Trophoblast cell (in vitro differentiated cells and primary cell): ENCODE data around the gene SLFNL1.

Experiments used
- DNase-seq, 2 donors: peaks; one replicate each; pipeline ENCODE4 v3.0.0-alpha.2; 2016
- H2AFZ ChIP-seq: 2 replicates; pipeline ENCODE4 v1.6.1; 2013; ENCODE audit warnings: low read length, moderate library complexity, mild to moderate bottlenecking; ENCODE audit not compliant: insufficient read depth, poor library complexity
- H2AK5ac ChIP-seq: 2 replicates; pipeline ENCODE4 v1.6.1; 2013; ENCODE audit warnings: mild to moderate bottlenecking, low read length
- H2BK120ac ChIP-seq: 2 replicates; pipeline ENCODE4 v1.6.1; 2013; ENCODE audit warnings: low read length, mild to moderate bottlenecking, moderate library complexity; ENCODE audit not compliant: insufficient read depth, poor library complexity
- H2BK12ac ChIP-seq: 2 replicates; pipeline ENCODE4 v1.6.1; 2013; ENCODE audit warnings: mild to moderate bottlenecking, low read length, moderate library complexity
- H2BK5ac ChIP-seq: 2 replicates; pipeline ENCODE4 v1.6.1; 2013; ENCODE audit warnings: low read length, low read depth, moderate library complexity, mild to moderate bottlenecking; ENCODE audit not compliant: poor library complexity
- H3K14ac ChIP-seq: 2 replicates; pipeline ENCODE4 v1.6.1; 2013; ENCODE audit warnings: mild to moderate bottlenecking, low read length
- H3K18ac ChIP-seq: 2 replicates; pipeline ENCODE4 v1.6.1; 2013; ENCODE audit warnings: mild to moderate bottlenecking, low read length
- H3K23ac ChIP-seq: 2 replicates; pipeline ENCODE4 v1.6.1; 2013; ENCODE audit warnings: low read length
- H3K27ac ChIP-seq: 2 replicates; pipeline ENCODE4 v1.5.1; 2013; ENCODE audit warnings: low read depth, mild to moderate bottlenecking, inconsistent platforms, low read length, moderate library complexity
- H3K27me3 ChIP-seq: 2 replicates; pipeline ENCODE4 v1.6.1; 2013; ENCODE audit warnings: inconsistent platforms, mild to moderate bottlenecking, low read length, moderate library complexity; ENCODE audit not compliant: insufficient read depth
- H3K36me3 ChIP-seq, 2 experiments: 1 replicate in 1 of 2; 2 replicates in 1 of 2; pipeline ENCODE4 v1.6.1; 2013; ENCODE audit warnings: low read length in 2 of 2, mild to moderate bottlenecking in 2 of 2, moderate library complexity in 1 of 2; ENCODE audit not compliant: insufficient read depth in 2 of 2, control insufficient read depth in 1 of 2
- H3K4ac ChIP-seq: 2 replicates; pipeline ENCODE4 v1.6.1; 2013; ENCODE audit warnings: low read depth, mild to moderate bottlenecking, low read length, moderate library complexity
- H3K4me1 ChIP-seq, 2 experiments: 1 replicate in 1 of 2; 2 replicates in 1 of 2; pipeline ENCODE4 v1.6.1; 2013; ENCODE audit warnings: low read length in 2 of 2, mild to moderate bottlenecking in 2 of 2, moderate library complexity in 1 of 2; ENCODE audit not compliant: insufficient read depth in 2 of 2, control insufficient read depth in 1 of 2
- H3K4me2 ChIP-seq: 2 replicates; pipeline ENCODE4 v1.6.1; 2013; ENCODE audit warnings: inconsistent platforms, mild to moderate bottlenecking, low read length, moderate library complexity
- H3K4me3 ChIP-seq: 2 replicates; pipeline ENCODE4 v1.5.1; 2013; ENCODE audit warnings: mild to moderate bottlenecking, low read depth, low read length, inconsistent platforms
- H3K79me1 ChIP-seq: one replicate; pipeline ENCODE4 v1.6.1; 2013; ENCODE audit warnings: low read length
- H3K79me2 ChIP-seq: 2 replicates; pipeline ENCODE4 v1.6.1; 2013; ENCODE audit warnings: low read length, mild to moderate bottlenecking; ENCODE audit not compliant: control insufficient read depth, insufficient read depth, poor library complexity
- H3K9ac ChIP-seq: 2 replicates; pipeline ENCODE4 v1.6.1; 2013; ENCODE audit warnings: mild to moderate bottlenecking, low read length
- H3K9me3 ChIP-seq: 2 replicates; pipeline ENCODE4 v1.6.1; 2013; ENCODE audit warnings: low read depth, mild to moderate bottlenecking, control low read depth, inconsistent platforms, low read length; ENCODE audit not compliant: insufficient read depth
- H4K12ac ChIP-seq: 2 replicates; pipeline ENCODE4 v1.6.1; 2013; ENCODE audit warnings: low read depth, mild to moderate bottlenecking, low read length, moderate library complexity
- H4K8ac ChIP-seq: 2 replicates; pipeline ENCODE4 v1.6.1; 2013; ENCODE audit warnings: low read depth, mild to moderate bottlenecking, low read length, moderate library complexity
- H4K91ac ChIP-seq: one replicate; pipeline ENCODE4 v1.6.1; 2013; ENCODE audit warnings: low read depth, mild to moderate bottlenecking, low read length, moderate library complexity
- WGBS: extraction: QIAGEN DNeasy Blood & Tissue Kit; methylation state at CpG from one replicate; pipeline ENCODE4 v1.1.7; 2013; ENCODE audit warnings: missing lambda C conversion rate; ENCODE audit not compliant: insufficient read length, insufficient coverage; ENCODE audit errors: extremely low coverage; 5-methylcytosine and 5-hydroxymethylcytosine counted together

The SLFNL1 gene

GRCh38 chr1:41032147-41032546, 10.6 kb upstream of the SLFNL1 start:
- Histone ChIP-seq H3K4ac (no peak overlapping the region), H2BK120ac (no peak overlapping the region), H3K36me3 (peaks cover 22 to 44% of the 10 kb centered on the region in 2 experiments), H3K27me3 (no peaks in the 10 kb centered on the region), H4K91ac (no peak overlapping the region), H3K4me2 (no peak overlapping the region), H3K23ac (no peak overlapping the region), H3K27ac (no peak overlapping the region), H4K12ac (no peak overlapping the region), H2AFZ (no peak overlapping the region), H4K8ac (no peak overlapping the region), H3K9ac (no peak overlapping the region), H3K79me2 (no peaks in the 10 kb centered on the region), H3K4me3 (no peak overlapping the region), H2AK5ac (no peak overlapping the region), H2BK5ac (no peak overlapping the region), H3K18ac (no peak overlapping the region), H3K9me3 (peaks cover 2% of the 10 kb centered on the region), H3K79me1 (no peaks in the 10 kb centered on the region), H3K4me1 (peaks cover 0 to 3% of the 10 kb centered on the region in 2 experiments), H3K14ac (no peak overlapping the region), H2BK12ac (no peak overlapping the region)
- DNase-seq, result no peak
- no CpG with 5 or more reads among the region's 2 CpGs for WGBS

GRCh38 chr1:41030872-41031616, 9.5 kb upstream of the SLFNL1 start:
- no CpG with 5 or more reads among the region's 8 CpGs for WGBS
- H4K12ac ChIP-seq, result no peak overlapping the region
- no peak overlapping the region for H2BK12ac ChIP-seq
- H3K79me1 ChIP-seq, result no peaks in the 10 kb centered on the region
- no peak overlapping the region for H3K4ac ChIP-seq
- no peak overlapping the region for H2AK5ac ChIP-seq
- no peaks in the 10 kb centered on the region for H3K27me3 ChIP-seq
- H2BK120ac ChIP-seq, result no peak overlapping the region
- DNase-seq, result no peak
- no peak overlapping the region for H3K4me2 ChIP-seq
- peaks cover 0 to 3% of the 10 kb centered on the region in 2 experiments for H3K4me1 ChIP-seq
- H3K27ac ChIP-seq, result no peak overlapping the region
- H3K14ac ChIP-seq, result no peak overlapping the region
- H3K23ac ChIP-seq, result no peak overlapping the region
- no peak overlapping the region for H3K9ac ChIP-seq
- no peaks in the 10 kb centered on the region for H3K79me2 ChIP-seq
- no peak overlapping the region for H3K18ac ChIP-seq
- no peak overlapping the region for H4K91ac ChIP-seq
- H3K9me3 ChIP-seq, result peaks cover 2% of the 10 kb centered on the region
- no peak overlapping the region for H2BK5ac ChIP-seq
- peaks cover 21 to 45% of the 10 kb centered on the region in 2 experiments for H3K36me3 ChIP-seq
- no peak overlapping the region for H2AFZ ChIP-seq
- H3K4me3 ChIP-seq, result no peak overlapping the region
- H4K8ac ChIP-seq, result no peak overlapping the region

- Histone ChIP-seq H3K18ac (no peak overlapping the region), H2AFZ (no peak overlapping the region), H3K79me2 (no peaks in the 10 kb centered on the region), H3K36me3 (peaks cover 19 to 32% of the 10 kb centered on the region in 2 experiments), H3K4me1 (no peaks in the 10 kb centered on the region), H3K4ac (no peak overlapping the region), H4K8ac (no peak overlapping the region), H3K27ac (no peak overlapping the region), H3K14ac (no peak overlapping the region), H3K27me3 (no peaks in the 10 kb centered on the region), H2BK5ac (no peak overlapping the region), H2BK120ac (no peak overlapping the region), H2BK12ac (no peak overlapping the region), H3K79me1 (no peaks in the 10 kb centered on the region), H2AK5ac (no peak overlapping the region), H4K91ac (no peak overlapping the region), H3K4me2 (no peak overlapping the region), H3K23ac (no peak overlapping the region), H3K9me3 (peaks cover 2% of the 10 kb centered on the region), H4K12ac (no peak overlapping the region), H3K4me3 (no peak overlapping the region), H3K9ac (no peak overlapping the region)
- no CpG with 5 or more reads among the region's 10 CpGs for WGBS
- no peak for DNase-seq
Observed at GRCh38 chr1:41028034-41028642, 6.6 kb upstream of the SLFNL1 start.

GRCh38 chr1:41025979-41026819, 4.7 kb upstream of the SLFNL1 start:
- Histone ChIP-seq H3K9me3 (peaks cover 5% of the 10 kb centered on the region), H3K27ac (no peak overlapping the region), H3K27me3 (no peaks in the 10 kb centered on the region), H3K79me2 (no peaks in the 10 kb centered on the region), H3K23ac (no peak overlapping the region), H2AFZ (no peak overlapping the region), H2BK120ac (no peak overlapping the region), H3K79me1 (no peaks in the 10 kb centered on the region), H3K14ac (no peak overlapping the region), H3K4me1 (peaks cover 6 to 7% of the 10 kb centered on the region in 2 experiments), H3K36me3 (peaks cover 19 to 28% of the 10 kb centered on the region in 2 experiments), H3K4me2 (no peak overlapping the region), H3K4me3 (no peak overlapping the region), H3K9ac (no peak overlapping the region), H3K18ac (no peak overlapping the region), H2AK5ac (no peak overlapping the region), H4K8ac (no peak overlapping the region), H2BK12ac (no peak overlapping the region), H2BK5ac (no peak overlapping the region), H3K4ac (no peak overlapping the region), H4K12ac (no peak overlapping the region), H4K91ac (no peak overlapping the region)
- no CpG with 5 or more reads among the region's 4 CpGs for WGBS
- DNase-seq, result no peak
